Nephron progenitor cell (in vitro differentiated cells): ENCODE data around the gene MEDAG.

Source experiments
- DNase-seq: peaks from one replicate; pipeline ENCODE4 v3.0.0; 2021
- H3K27ac Mint-ChIP-seq: 2 replicates; pipeline ENCODE4 v1.8.0; 2021; ENCODE audit warnings: mild to moderate bottlenecking, moderate library complexity, mixed read lengths
- H3K27me3 Mint-ChIP-seq: 2 replicates; pipeline ENCODE4 v1.8.0; 2021; ENCODE audit warnings: mild to moderate bottlenecking, low read depth, mixed read lengths; ENCODE audit not compliant: poor library complexity
- H3K36me3 Mint-ChIP-seq: 2 replicates; pipeline ENCODE4 v1.8.0; 2021; ENCODE audit warnings: low read depth, mixed read lengths
- H3K4me1 Mint-ChIP-seq: 2 replicates; pipeline ENCODE4 v1.8.0; 2021; ENCODE audit warnings: mixed read lengths
- H3K4me3 Mint-ChIP-seq: 2 replicates; pipeline ENCODE4 v1.8.0; 2021; ENCODE audit warnings: mild to moderate bottlenecking, moderate library complexity, mixed read lengths
- H3K9me3 Mint-ChIP-seq: 2 replicates; pipeline ENCODE4 v1.8.0; 2021; ENCODE audit warnings: mild to moderate bottlenecking, moderate library complexity, mixed read lengths
- CTCF ChIP-seq: fragments of 200-600 bp; sonication (generic); IDR thresholded peaks from 2 replicates; pipeline ENCODE4 v1.5.0; 2021; ENCODE audit warnings: antibody characterized with exemption

The MEDAG gene

GRCh38 chr13:30932481-30933353 is 26.6 kb downstream of the MEDAG start, which contains the start of gene TEX26:
TSS of gene TEX26 (plus strand) at chr13:30932656. CDS start at chr13:30932716, 60 bp downstream.
- peak; percentile 81 for DNase-seq
- peaks cover 7% of the 10 kb centered on the region for H3K9me3 Mint-ChIP-seq
- no peaks in the 10 kb centered on the region for H3K36me3 Mint-ChIP-seq
- peaks cover 13% of the 10 kb centered on the region for H3K27me3 Mint-ChIP-seq
- H3K4me3 Mint-ChIP-seq = peak within 1 kb of the TSS; percentile 71
- H3K4me1 Mint-ChIP-seq = peaks cover 53% of the 10 kb centered on the region
- H3K27ac Mint-ChIP-seq = no peak within 1 kb of the TSS
- peak; percentile 29 for TF ChIP-seq CTCF

GRCh38 chr13:30933354-30933670 is 27.2 kb downstream of the MEDAG start:
- H3K9me3 Mint-ChIP-seq = peaks cover 11% of the 10 kb centered on the region
- H3K27me3 Mint-ChIP-seq = peaks cover 13% of the 10 kb centered on the region
- no peak overlapping the region for H3K4me3 Mint-ChIP-seq
- TF ChIP-seq CTCF = no peak
- H3K4me1 Mint-ChIP-seq = peaks cover 53% of the 10 kb centered on the region
- no peak overlapping the region for H3K27ac Mint-ChIP-seq
- H3K36me3 Mint-ChIP-seq = no peaks in the 10 kb centered on the region
- DNase-seq = no peak

- H3K9me3 Mint-ChIP-seq = peaks cover 11% of the 10 kb centered on the region
- no peak overlapping the region for H3K4me3 Mint-ChIP-seq
- H3K4me1 Mint-ChIP-seq = peaks cover 44% of the 10 kb centered on the region
- DNase-seq = no peak
- H3K27ac Mint-ChIP-seq = no peak overlapping the region
- TF ChIP-seq CTCF = peak; percentile 29
- no peaks in the 10 kb centered on the region for H3K36me3 Mint-ChIP-seq
- H3K27me3 Mint-ChIP-seq = peaks cover 13% of the 10 kb centered on the region
These were observed 28.3 kb downstream of the MEDAG start for GRCh38 chr13:30934381-30934780.

- Mint-ChIP-seq H3K9me3 (peaks cover 11% of the 10 kb centered on the region), H3K36me3 (no peaks in the 10 kb centered on the region), H3K4me1 (peaks cover 42% of the 10 kb centered on the region), H3K27ac (no peak overlapping the region), H3K4me3 (no peak overlapping the region), H3K27me3 (peaks cover 13% of the 10 kb centered on the region)
- no peak for TF ChIP-seq CTCF
- no peak for DNase-seq
These were observed 28.7 kb downstream of the MEDAG start for GRCh38 chr13:30934803-30935202.

- H3K4me1 Mint-ChIP-seq = peaks cover 33% of the 10 kb centered on the region
- no peak overlapping the region for H3K27ac Mint-ChIP-seq
- DNase-seq = no peak
- no peak for TF ChIP-seq CTCF
- H3K27me3 Mint-ChIP-seq = peaks cover 13% of the 10 kb centered on the region
- H3K4me3 Mint-ChIP-seq = no peak overlapping the region
- peaks cover 11% of the 10 kb centered on the region for H3K9me3 Mint-ChIP-seq
- no peaks in the 10 kb centered on the region for H3K36me3 Mint-ChIP-seq
These were observed 30.9 kb downstream of the MEDAG start for GRCh38 chr13:30936971-30937370.

GRCh38 chr13:30943881-30944280 is 37.8 kb downstream of the MEDAG start:
- TF ChIP-seq CTCF = no peak
- H3K4me3 Mint-ChIP-seq = no peak overlapping the region
- peaks cover 42% of the 10 kb centered on the region for H3K9me3 Mint-ChIP-seq
- no peaks in the 10 kb centered on the region for H3K4me1 Mint-ChIP-seq
- H3K27me3 Mint-ChIP-seq = peaks cover 4% of the 10 kb centered on the region
- DNase-seq = no peak
- no peak overlapping the region for H3K27ac Mint-ChIP-seq
- peaks cover 7% of the 10 kb centered on the region for H3K36me3 Mint-ChIP-seq
